Medulla oblongata (tissue), 1 donor: ENCODE results near the gene TAS2R42.
A peak's percentile ranks its signal among the peaks of the same experiment; 100 is the strongest.

Source experiments
- DNase-seq: peaks from one replicate; pipeline ENCODE4 v3.0.0-alpha.2; 2015; ENCODE audit errors: extremely low spot score

The TAS2R42 gene, protein sequence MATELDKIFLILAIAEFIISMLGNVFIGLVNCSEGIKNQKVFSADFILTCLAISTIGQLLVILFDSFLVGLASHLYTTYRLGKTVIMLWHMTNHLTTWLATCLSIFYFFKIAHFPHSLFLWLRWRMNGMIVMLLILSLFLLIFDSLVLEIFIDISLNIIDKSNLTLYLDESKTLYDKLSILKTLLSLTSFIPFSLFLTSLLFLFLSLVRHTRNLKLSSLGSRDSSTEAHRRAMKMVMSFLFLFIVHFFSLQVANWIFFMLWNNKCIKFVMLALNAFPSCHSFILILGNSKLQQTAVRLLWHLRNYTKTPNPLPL

GRCh38 chr12:11186837-11187236 lies at the start of gene TAS2R42:
Gene TAS2R42 (minus strand): TSS chr12:11186937. CDS start chr12:11186937, 0 bp downstream.
- no peak for DNase-seq

GRCh38 chr12:11233532-11233931 lies 46.8 kb upstream of the TAS2R42 start:
- no peak for DNase-seq

DNA sequence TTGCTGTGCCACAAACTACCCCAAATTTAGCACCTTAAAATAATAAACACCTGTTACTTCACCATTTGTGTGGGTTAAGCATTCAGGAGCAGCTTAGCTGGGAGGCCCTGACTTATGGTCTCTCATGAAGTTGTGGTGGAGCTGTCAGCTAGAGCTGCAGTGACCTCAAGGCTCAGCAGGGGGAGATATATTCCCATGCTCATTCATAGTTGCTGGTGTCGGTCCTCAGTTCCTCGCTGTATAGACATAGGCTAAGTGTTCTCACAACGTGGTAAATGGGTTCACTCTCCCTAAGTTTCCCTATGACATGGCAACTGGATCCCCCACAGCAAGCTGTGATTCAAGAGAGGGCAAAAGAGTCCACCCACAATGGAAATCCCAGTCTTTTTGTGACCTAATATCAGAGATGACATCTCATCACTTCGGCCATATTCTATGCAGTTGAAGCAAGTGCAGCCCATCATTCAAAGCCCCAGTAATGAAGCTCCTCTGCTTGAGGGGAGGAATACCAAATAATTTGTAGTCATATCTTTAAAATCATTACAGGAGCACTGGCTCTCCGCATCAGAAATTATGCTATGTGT lies 41.7 kb upstream of the TAS2R42 start:
- DNase-seq, result peak; percentile 34

- no peak for DNase-seq
These were observed 40.6 kb upstream of the TAS2R42 start for GRCh38 chr12:11227373-11227772.

DNA sequence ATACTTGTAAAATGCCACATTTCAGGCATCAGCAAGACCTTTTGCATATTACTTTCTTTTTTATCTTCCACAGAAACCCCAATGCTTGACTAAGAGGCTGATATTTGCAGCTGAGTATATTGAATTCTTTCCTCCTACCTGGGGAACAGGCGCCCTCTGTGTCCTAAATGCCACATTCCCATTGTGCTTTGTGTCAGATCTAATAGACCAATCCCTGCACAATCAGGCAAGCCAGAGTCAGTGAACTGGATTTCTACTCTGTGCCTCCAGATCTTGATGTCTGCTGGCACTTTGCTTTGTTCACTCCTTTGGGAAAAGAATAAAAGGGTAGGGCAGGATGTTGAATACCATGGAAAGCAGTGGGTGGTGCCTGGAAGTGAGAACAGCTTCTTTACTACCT lies 22.4 kb upstream of the TAS2R42 start:
- DNase-seq, result no peak

- no peak for DNase-seq
These were observed 17.4 kb upstream of the TAS2R42 start for GRCh38 chr12:11204173-11204572.

GRCh38 chr12:11202811-11203210 lies 16.1 kb upstream of the TAS2R42 start:
- no peak for DNase-seq

DNA sequence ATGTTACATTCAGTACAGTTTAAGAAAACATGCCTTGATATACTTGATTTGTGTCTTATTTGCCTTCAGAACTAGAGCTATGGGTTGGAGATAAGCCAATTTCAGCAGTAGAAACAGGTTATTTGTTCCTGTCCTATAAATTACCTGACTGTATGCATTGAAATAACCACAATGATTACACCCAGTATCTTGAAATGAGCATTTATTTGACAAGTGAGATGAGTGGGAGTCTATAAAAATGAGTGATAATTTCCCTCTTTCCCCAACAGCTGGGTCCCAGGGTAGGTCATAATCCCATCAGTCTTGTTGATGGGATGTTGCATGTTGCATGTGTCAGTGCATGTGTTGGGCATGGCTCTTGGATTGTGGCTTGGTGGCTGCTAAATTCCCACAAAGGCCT lies 3.7 kb downstream of the TAS2R42 start:
- DNase-seq, result no peak

DNA sequence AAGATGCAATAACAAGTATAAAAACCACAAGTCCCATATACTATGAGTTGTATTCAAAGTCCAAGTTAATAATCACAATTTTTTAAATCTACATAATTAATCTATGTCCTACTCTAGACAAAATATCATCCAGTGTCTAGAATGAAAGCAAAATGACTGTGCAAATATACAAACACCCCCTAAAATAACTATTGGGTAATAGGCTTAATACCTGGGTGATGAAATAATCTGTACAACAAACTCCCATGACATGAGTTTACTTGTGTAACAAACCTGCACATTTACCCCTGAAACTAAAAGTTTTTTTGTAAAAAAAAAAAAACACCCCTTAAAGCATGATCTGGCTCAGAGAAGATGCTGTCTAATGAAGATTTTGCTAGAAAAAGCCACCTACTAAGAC lies 4.2 kb downstream of the TAS2R42 start:
- no peak for DNase-seq

GRCh38 chr12:11178250-11178649 lies 8.5 kb downstream of the TAS2R42 start:
- no peak for DNase-seq

DNA sequence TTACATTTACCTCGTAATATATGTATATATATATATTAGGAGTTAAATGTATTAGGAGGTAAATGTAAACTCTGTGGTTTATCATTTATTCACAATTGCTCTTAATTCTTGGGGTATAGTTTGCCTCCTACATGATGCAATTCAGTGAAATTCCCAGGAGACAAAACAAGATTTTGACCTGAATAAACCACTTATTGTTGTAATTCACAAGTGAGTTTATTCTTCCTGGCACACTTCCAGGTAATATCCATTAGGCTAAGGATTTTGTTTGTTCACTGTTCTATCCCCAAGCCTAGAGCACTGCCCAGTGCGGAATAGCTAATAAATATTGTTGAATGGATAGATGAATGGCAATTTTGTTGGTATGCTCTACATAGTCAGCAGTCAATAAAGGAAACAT lies 12.7 kb downstream of the TAS2R42 start:
- no peak for DNase-seq

GRCh38 chr12:11171969-11172675 lies 14.6 kb downstream of the TAS2R42 start:
- DNase-seq, result peak; percentile 47

GRCh38 chr12:11171145-11171968 lies 15.4 kb downstream of the TAS2R42 start, which contains the start of gene SMIM10L1:
Gene SMIM10L1 (plus strand): TSS chr12:11171194. CDS start chr12:11171357, 163 bp downstream.
- peak; percentile 94 for DNase-seq

GRCh38 chr12:11170810-11171144 lies 16.0 kb downstream of the TAS2R42 start:
- DNase-seq, result no peak

DNA sequence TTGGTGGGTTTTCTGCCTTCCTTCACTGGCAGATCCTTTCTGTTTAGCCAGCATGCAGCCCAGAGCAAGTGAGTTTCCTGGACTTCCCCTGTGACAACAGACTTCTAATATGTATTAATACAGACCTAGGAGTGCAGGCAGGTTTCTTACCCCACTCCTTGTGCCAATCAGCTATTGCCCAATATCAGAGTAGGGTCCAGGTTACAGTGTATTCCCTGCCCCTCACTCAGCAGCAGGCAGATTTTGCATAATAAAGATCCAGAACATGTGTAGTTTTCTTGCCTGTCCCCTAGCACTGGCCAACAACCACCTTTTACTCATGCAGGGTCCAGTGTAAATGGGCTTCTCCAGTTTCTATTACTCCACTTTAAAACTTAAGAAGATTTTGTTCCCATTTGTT lies 20.4 kb downstream of the TAS2R42 start:
- no peak for DNase-seq

- DNase-seq, result no peak
These were observed 22.4 kb downstream of the TAS2R42 start for GRCh38 chr12:11164384-11164783.

DNA sequence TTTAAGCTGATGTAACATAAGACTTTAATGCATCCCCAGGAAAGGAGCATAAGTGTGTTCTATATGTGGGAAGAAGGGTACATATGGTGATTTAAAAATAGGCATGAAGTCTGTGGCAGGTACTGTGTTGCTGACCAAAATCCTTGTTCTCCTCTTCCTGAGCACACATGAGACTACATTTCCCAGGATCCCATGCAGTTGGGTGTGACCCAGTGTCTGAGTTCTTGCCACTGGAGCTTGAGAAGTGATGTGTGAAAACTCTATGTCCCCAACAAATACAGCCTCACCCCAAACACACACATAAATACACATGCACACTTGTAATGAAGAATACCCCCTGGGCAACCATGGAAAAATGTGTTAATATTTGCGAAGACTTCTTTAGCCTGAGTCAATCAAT lies 24.2 kb downstream of the TAS2R42 start:
- no peak for DNase-seq

DNA sequence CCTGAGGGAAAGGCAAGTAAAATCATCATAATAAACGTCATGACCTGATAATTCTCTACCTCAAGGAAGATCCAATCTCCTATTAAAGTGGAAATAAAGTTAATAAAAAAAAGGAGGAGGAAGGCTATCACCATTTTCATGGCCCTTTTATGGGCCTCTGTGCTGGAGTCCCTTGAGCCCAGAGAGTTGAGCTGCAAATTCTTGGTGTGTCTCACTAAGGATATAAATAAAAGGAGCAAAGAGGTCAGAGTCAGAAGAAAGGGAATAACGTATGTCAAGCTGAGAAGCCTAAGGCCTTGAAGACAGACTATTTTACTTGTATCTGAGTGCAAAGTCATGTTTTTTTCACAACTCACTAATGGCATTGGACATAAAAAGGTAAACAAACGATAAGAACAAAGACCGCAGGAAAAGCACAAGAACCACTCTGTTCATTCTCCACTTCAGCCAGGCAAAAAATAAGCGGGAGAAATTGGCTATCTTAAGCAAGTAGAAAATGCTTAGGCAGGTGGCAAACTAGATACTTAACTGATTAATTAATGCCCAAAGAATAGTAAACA lies 27.8 kb downstream of the TAS2R42 start:
- DNase-seq, result no peak

- DNase-seq, result no peak
These were observed 32.3 kb downstream of the TAS2R42 start for GRCh38 chr12:11154400-11154925.

DNA sequence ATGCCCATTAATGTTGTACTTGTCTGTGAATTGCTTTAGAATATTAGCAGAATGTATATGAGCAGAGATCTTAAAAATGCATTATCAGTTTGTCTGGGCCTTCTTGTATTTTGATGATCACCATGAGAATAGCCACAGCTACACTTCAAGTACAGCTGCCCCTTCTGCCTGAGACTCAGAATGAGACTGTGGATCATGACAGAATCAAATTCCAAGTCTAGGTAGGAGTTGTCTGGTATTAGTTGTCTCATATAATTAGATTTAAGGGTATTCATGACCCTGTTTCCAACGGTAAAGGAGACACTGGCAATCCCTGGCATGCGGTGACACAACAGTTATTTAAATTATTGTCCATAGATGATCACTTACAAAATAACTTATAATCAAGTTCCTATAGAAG lies 34.0 kb downstream of the TAS2R42 start:
- DNase-seq, result no peak

GRCh38 chr12:11150832-11151231 lies 35.9 kb downstream of the TAS2R42 start:
- no peak for DNase-seq

GRCh38 chr12:11147420-11147819 lies 39.3 kb downstream of the TAS2R42 start:
- DNase-seq, result no peak
